BLaER1 treated with 17β-estradiol and CSF1 and Interleukin-3, amounts not matched to agents 10 nM and 100 nM (cell line): ENCODE measurements around the gene IGSF3.
A peak's percentile ranks its signal among the peaks of the same experiment; 100 is the strongest.

ENCODE experiments used
- H3K27ac ChIP-seq, 11 experiments: shearing (Covaris generic); formaldehyde crosslinking; 2 replicates each; pipeline ENCODE4 v1.8.1; 2022
- H3K27me3 ChIP-seq, 11 experiments: shearing (Covaris generic); formaldehyde crosslinking; 2 replicates each; pipeline ENCODE4 v1.8.1; 2022
- H3K36me3 ChIP-seq, 11 experiments: shearing (Covaris generic); formaldehyde crosslinking; 2 replicates each; pipeline ENCODE4 v1.8.1; 2022
- H3K4me1 ChIP-seq, 10 experiments: shearing (Covaris generic); formaldehyde crosslinking; 2 replicates each; pipeline ENCODE4 v1.8.1; 2022
- H3K4me2 ChIP-seq, 11 experiments: shearing (Covaris generic); formaldehyde crosslinking; 2 replicates each; pipeline ENCODE4 v1.8.1; 2022
- H3K4me3 ChIP-seq, 10 experiments: shearing (Covaris generic); formaldehyde crosslinking; 2 replicates each; pipeline ENCODE4 v1.8.1; 2022
- H3K9ac ChIP-seq, 11 experiments: shearing (Covaris generic); formaldehyde crosslinking; 2 replicates each; pipeline ENCODE4 v1.8.1; 2022
- H3K9me3 ChIP-seq, 11 experiments: shearing (Covaris generic); formaldehyde crosslinking; replicated peaks in 1 of 11; 2 replicates each; pipeline ENCODE4 v1.8.1; 2022
- H4K20me1 ChIP-seq, 11 experiments: shearing (Covaris generic); formaldehyde crosslinking; 2 replicates each; pipeline ENCODE4 v1.8.1; 2022
- Cebpa-rat ChIP-seq, 11 experiments: shearing (Covaris generic); IDR thresholded peaks; 2 replicates each; pipeline ENCODE4 v1.8.1; 2022

IGSF3 gene

DNA sequence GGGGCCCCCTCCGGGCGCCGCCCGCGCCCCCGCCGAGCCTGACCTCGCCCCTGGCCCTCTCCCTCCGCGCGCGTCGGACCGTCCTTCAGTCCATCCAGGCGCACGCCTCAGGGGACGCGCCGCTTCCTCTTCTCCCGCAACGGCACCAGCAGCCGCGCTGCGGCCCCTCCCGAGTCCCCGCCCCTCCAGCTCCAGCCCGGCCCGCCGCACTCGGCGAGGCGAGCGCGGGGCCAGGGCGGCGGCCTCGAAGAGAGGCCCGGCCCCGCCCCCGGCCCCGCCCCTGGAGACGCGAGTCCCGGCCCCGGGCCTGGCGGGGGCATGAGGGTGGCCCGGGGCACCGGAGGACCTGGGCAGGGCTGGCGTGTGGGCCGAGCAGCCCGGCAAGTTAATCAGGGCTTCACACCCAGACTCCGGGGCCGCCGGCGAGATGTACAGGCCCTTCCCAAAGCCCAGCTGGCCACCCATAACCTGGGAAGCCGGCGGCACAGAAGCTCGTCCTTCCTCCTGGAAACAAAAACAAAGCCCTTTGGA is at the start of gene IGSF3:
Gene IGSF3 (minus strand): TSS at position 159 of the 531 bp plus-strand sequence. CDS start 1,407 bp downstream, outside the sequence.
- Histone ChIP-seq H3K27me3 (no peaks in the 10 kb centered on the region), H3K36me3 (peaks cover 0 to 11% (median 0%) of the 10 kb centered on the region in 11 experiments; a peak in 2 of 22 replicates), H3K9me3 (no peaks in the 10 kb centered on the region), H4K20me1 (peaks cover 0 to 34% (median 18%) of the 10 kb centered on the region in 11 experiments; a peak in 11 of 22 replicates), H3K4me2 (peak within 1 kb of the TSS; percentile 91 to 100 (median 97)), H3K27ac (peak within 1 kb of the TSS in 10 of 11 experiments; percentile 39 to 81 (median 66); a peak in 18 of 22 replicates), H3K4me1 (peaks cover 39 to 56% (median 43%) of the 10 kb centered on the region in 10 experiments), H3K9ac (peak within 1 kb of the TSS; percentile 73 to 84 (median 80)), H3K4me3 (peak within 1 kb of the TSS; percentile 68 to 91 (median 88))
- TF ChIP-seq Cebpa-rat (IDR thresholded peaks at IDR 0.05): no peak

DNA sequence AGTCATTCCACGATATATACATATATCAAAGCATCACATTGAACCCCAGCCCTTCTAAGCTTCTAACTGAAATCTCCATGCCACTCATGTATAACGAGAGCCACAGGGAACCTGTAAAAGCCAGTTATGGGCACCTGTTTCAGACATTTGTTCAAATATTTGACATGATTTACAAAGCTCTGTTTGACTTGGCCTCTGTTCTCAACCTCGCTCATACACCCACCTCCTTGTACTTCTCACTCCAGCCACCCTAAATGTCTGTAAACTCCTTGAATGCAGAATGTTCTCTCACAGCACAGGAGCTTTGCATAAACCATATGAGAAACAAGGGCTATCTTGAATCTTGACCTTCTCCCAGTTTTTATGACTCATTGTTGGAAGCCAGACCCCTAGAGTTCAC is 49.8 kb upstream of the IGSF3 start:
- H3K4me1 ChIP-seq: peaks cover 0 to 5% (median 0%) of the 10 kb centered on the region in 10 experiments; a peak in 4 of 20 replicates
- no peak overlapping the region for H3K9ac ChIP-seq
- no peak overlapping the region for H3K4me2 ChIP-seq
- no peaks in the 10 kb centered on the region for H3K27me3 ChIP-seq
- no peaks in the 10 kb centered on the region for H3K36me3 ChIP-seq
- H3K9me3 ChIP-seq: peaks cover 0 to 6% (median 0%) of the 10 kb centered on the region in 11 experiments; a peak in 3 of 22 replicates
- no peak overlapping the region for H3K4me3 ChIP-seq
- no peak overlapping the region for H3K27ac ChIP-seq
- TF ChIP-seq Cebpa-rat (IDR thresholded peaks at IDR 0.05): no peak
- no peaks in the 10 kb centered on the region for H4K20me1 ChIP-seq

DNA sequence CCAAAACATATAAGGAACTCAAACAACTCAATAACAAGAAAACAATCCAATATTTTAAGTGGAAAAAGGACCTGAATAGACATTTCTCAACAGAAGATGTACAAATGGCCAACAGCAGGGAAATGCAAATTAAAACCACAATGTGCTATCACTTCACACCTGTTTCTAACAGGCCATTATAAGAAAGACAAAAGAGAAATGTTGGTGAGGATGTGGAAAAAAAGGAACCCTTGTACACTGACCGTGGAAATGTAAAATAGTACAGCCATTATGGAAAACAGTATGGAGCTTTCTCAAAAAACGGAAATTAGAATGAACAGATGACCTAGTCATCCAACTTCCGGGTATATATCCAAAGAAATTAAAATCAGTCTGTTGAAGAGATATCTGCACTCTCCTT is 48.9 kb upstream of the IGSF3 start:
- TF ChIP-seq Cebpa-rat (IDR thresholded peaks at IDR 0.05): no peak

DNA sequence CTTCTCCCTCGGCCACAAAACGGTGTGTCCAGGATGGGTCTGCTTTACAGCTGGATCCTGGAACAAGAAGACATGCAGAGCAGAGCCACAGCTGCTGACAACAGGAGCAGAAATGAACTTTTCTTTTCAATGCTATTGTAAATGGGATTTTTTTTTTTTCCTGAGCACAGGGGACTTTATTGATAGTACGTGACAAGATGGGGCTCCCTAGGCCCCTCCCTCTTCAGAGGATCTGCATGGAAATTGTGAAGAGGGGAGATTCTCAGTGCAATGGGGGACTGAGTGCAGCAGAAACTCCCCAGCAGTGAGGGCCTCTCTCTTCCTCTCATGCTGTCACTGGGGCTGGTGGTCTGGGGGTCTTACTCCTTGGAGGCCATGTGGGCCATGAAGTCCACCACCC is 45.9 kb upstream of the IGSF3 start:
- no peaks in the 10 kb centered on the region for H4K20me1 ChIP-seq
- no peaks in the 10 kb centered on the region for H3K36me3 ChIP-seq
- peaks cover 0 to 6% (median 0%) of the 10 kb centered on the region in 11 experiments; a peak in 3 of 22 replicates for H3K9me3 ChIP-seq
- no peaks in the 10 kb centered on the region for H3K27me3 ChIP-seq
- H3K4me3 ChIP-seq: no peak overlapping the region
- TF ChIP-seq Cebpa-rat (IDR thresholded peaks at IDR 0.05): no peak
- H3K27ac ChIP-seq: no peak overlapping the region
- peaks cover 0 to 12% (median 0%) of the 10 kb centered on the region in 10 experiments; a peak in 5 of 20 replicates for H3K4me1 ChIP-seq
- H3K9ac ChIP-seq: no peak overlapping the region
- H3K4me2 ChIP-seq: no peak overlapping the region

More for the DNA sequence above, 48.9 kb upstream of the IGSF3 start:
- H4K20me1 ChIP-seq: no peaks in the 10 kb centered on the region
- H3K27me3 ChIP-seq: no peaks in the 10 kb centered on the region
- peaks cover 0 to 6% (median 0%) of the 10 kb centered on the region in 11 experiments; a peak in 3 of 22 replicates for H3K9me3 ChIP-seq
- no peak overlapping the region for H3K9ac ChIP-seq
- H3K4me1 ChIP-seq: peaks cover 0 to 9% (median 0%) of the 10 kb centered on the region in 10 experiments; a peak in 5 of 20 replicates
- no peak overlapping the region for H3K4me2 ChIP-seq
- H3K27ac ChIP-seq: no peak overlapping the region
- H3K4me3 ChIP-seq: no peak overlapping the region
- H3K36me3 ChIP-seq: no peaks in the 10 kb centered on the region

DNA sequence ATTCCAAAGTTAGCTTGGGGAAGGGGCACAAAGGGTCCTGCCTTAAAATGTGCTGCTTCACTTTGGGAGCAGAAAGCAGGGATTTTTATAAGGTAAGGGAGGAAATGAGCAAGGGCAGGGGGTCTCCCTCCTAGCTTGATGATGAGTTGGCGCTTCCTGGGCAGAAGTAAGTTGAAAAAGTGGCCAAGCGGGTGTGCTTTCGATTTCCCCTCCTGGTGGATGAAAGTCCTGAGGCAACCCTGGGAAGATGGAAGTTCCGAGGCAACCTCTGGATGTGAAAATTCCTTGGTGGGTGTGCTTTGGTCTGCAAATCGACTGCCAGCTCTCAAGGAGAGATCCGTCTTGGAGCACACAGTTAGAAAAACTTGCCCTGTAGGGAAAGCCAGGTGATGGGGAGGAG is 45.0 kb upstream of the IGSF3 start:
- no peaks in the 10 kb centered on the region for H3K36me3 ChIP-seq

DNA sequence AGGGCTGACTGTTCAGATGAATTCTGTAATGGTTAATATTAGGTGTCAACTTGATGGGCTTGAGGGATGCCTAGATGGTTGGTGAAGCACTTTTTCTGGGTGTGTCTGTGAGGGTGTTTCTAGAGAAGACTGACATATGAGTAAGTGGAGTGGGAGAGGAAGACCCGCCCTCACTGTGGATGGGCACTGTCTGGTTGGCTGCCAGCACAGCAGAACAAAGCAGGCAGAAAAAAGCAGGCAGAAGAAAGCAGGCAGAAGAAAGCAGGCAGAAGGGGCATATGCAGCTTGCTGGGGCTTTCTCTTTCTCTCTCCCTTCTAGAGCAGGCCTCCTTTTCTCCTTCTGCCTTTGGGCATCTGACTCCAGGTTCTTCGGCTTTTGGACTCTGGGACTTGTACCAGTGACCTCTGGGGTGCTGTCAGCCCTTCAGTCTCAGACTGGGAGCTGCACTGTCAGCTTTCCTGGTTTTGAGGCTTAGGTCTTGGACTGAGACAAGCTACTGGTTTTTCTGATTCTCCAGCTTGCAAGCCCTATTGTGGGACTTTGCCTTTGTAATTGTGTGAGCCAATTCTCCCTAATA is 43.8 kb upstream of the IGSF3 start:
- Histone ChIP-seq H3K27ac (no peak overlapping the region), H3K4me3 (no peak overlapping the region), H3K9ac (no peak overlapping the region; a peak in 1 of 22 replicates), H3K4me1 (peaks cover 0 to 12% (median 0%) of the 10 kb centered on the region in 10 experiments; a peak in 5 of 20 replicates), H3K9me3 (no peaks in the 10 kb centered on the region), H3K27me3 (no peaks in the 10 kb centered on the region), H4K20me1 (no peaks in the 10 kb centered on the region), H3K4me2 (peak overlapping the region in 2 of 11 experiments; percentile 7 to 13; a peak in 2 of 22 replicates), H3K36me3 (no peaks in the 10 kb centered on the region)
- no peak for TF ChIP-seq Cebpa-rat (IDR thresholded peaks at IDR 0.05)

More for the DNA sequence above, 45.0 kb upstream of the IGSF3 start:
- Histone ChIP-seq H3K9me3 (peaks cover 0 to 3% (median 0%) of the 10 kb centered on the region in 11 experiments; a peak in 3 of 22 replicates), H3K27ac (no peak overlapping the region), H4K20me1 (no peaks in the 10 kb centered on the region), H3K4me1 (peaks cover 0 to 12% (median 0%) of the 10 kb centered on the region in 10 experiments; a peak in 5 of 20 replicates), H3K9ac (no peak overlapping the region), H3K4me2 (peak overlapping the region in 1 of 11 experiments; percentile 18; a peak in 2 of 22 replicates), H3K4me3 (no peak overlapping the region), H3K27me3 (no peaks in the 10 kb centered on the region)
- no peak for TF ChIP-seq Cebpa-rat (IDR thresholded peaks at IDR 0.05)

DNA sequence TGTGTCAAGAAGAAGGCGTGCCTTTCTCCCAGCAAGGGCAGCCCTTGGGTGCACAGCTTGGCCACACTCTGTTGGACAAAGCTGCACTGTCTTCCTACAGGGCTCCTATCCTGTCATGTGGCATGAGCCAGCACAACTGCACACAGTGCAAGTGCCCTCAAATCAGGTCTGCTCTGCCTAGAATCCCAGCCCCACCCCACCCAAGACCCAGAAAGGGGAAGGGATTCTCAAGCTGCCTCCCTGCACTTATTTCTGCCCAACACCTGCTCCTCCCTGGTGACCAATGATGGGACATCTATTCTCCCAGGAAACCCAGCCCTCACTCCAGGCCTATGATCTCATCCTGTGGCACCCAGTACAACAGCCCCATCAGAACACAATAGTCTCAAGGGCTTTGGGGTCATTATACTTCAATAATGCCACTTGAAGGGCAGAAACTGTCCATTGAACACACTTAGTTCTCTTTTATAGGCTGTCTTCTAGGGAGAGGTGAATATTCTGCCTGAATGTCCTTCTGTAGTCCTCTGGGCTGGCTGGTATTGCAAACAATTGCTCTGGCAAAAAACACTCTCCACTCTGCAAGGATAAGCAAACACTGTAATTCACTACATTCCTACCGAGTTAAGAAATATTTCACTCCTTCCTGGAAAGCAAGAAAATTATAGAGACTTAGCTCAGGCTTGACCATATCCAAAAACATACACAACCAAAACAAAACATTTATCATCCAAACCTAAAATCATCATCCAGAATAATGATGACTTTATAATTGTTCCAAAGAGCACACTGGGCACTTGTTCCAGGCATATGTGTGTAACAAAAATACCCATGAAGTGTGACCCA is 43.1 kb upstream of the IGSF3 start:
- no peaks in the 10 kb centered on the region for H4K20me1 ChIP-seq
- no peak overlapping the region for H3K4me3 ChIP-seq
- no peaks in the 10 kb centered on the region for H3K36me3 ChIP-seq
- peaks cover 0 to 12% (median 0%) of the 10 kb centered on the region in 10 experiments; a peak in 5 of 20 replicates for H3K4me1 ChIP-seq
- H3K4me2 ChIP-seq: no peak overlapping the region
- no peaks in the 10 kb centered on the region for H3K9me3 ChIP-seq
- no peaks in the 10 kb centered on the region for H3K27me3 ChIP-seq
- H3K27ac ChIP-seq: no peak overlapping the region
- no peak for TF ChIP-seq Cebpa-rat (IDR thresholded peaks at IDR 0.05)
- H3K9ac ChIP-seq: no peak overlapping the region

DNA sequence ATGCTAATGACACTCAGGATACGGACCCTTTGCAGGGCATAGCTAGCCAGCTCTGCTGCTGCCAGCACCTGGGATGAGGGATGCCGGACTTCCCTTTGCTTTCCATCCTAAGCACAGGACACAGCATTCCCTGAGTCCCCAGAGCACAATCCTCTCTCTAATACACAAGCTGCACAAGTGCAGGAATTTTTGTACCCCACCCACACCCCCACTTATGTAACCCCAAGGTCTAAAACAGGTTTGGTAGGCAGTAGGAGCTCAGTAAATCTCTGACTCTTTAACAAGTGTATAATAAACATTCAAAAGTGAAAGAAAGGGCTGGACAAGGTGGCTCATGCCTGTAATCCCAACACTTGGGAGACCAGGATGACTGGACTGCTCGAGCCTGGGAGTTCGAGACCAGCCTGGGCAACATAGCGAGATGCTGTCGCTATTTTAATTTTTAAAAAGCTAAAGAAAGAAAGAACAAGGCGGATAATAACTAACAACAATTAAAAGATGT is 42.2 kb upstream of the IGSF3 start:
- H3K4me2 ChIP-seq: no peak overlapping the region
- H3K4me3 ChIP-seq: no peak overlapping the region
- H3K27me3 ChIP-seq: no peaks in the 10 kb centered on the region
- no peaks in the 10 kb centered on the region for H3K9me3 ChIP-seq
- no peaks in the 10 kb centered on the region for H3K36me3 ChIP-seq
- peaks cover 0 to 12% (median 0%) of the 10 kb centered on the region in 10 experiments; a peak in 5 of 20 replicates for H3K4me1 ChIP-seq
- H3K9ac ChIP-seq: no peak overlapping the region
- no peak overlapping the region for H3K27ac ChIP-seq
- H4K20me1 ChIP-seq: no peaks in the 10 kb centered on the region
- no peak for TF ChIP-seq Cebpa-rat (IDR thresholded peaks at IDR 0.05)
